ENCODE results near the gene MYO16.

GRCh38 chr13:108963276-108963810 lies 333.9 kb downstream of the MYO16 start:
- TF ChIP-seq POLR2A (IDR thresholded peaks at IDR 0.05), result no peak
- TF ChIP-seq, protein P1, sequence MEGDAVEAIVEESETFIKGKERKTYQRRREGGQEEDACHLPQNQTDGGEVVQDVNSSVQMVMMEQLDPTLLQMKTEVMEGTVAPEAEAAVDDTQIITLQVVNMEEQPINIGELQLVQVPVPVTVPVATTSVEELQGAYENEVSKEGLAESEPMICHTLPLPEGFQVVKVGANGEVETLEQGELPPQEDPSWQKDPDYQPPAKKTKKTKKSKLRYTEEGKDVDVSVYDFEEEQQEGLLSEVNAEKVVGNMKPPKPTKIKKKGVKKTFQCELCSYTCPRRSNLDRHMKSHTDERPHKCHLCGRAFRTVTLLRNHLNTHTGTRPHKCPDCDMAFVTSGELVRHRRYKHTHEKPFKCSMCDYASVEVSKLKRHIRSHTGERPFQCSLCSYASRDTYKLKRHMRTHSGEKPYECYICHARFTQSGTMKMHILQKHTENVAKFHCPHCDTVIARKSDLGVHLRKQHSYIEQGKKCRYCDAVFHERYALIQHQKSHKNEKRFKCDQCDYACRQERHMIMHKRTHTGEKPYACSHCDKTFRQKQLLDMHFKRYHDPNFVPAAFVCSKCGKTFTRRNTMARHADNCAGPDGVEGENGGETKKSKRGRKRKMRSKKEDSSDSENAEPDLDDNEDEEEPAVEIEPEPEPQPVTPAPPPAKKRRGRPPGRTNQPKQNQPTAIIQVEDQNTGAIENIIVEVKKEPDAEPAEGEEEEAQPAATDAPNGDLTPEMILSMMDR (IDR thresholded peaks at IDR 0.05), result no peak
